ENCODE results near the gene IZUMO1. TPM values are rescaled to one million over a fixed set of nuclear protein-coding genes. Genes with fewer than 3 reads are reported as not detected.

Gene IZUMO1
- total RNA-seq, 1 donor from 2014 or later = 0.19 TPM

- no peak overlapping the region for H3K9ac ChIP-seq
- no peaks in the 10 kb centered on the region for H3K27me3 ChIP-seq
- DNase-seq (ENCODE audit: low spot score) = no peak
- H2AFZ ChIP-seq (replicated peaks) = no peak overlapping the region
- Mint-ChIP-seq H3K4me1 (peaks cover 13% of the 10 kb centered on the region), H3K36me3 (peaks cover 8% of the 10 kb centered on the region), H3K9me3 (peaks cover 3% of the 10 kb centered on the region), H3K27me3 (ENCODE audit: insufficient read depth, low read depth) (peaks cover 8% of the 10 kb centered on the region), H3K27ac (no peak overlapping the region), H3K4me3 (no peak overlapping the region)
- no peaks in the 10 kb centered on the region for H4K20me1 ChIP-seq (ENCODE audit: low read depth)
- no peak overlapping the region for H3K27ac ChIP-seq
- H3K9me3 ChIP-seq (ENCODE audit: low read depth) = no peaks in the 10 kb centered on the region
- H3K4me3 ChIP-seq = no peak overlapping the region
- H3K79me2 ChIP-seq (ENCODE audit: low read depth) = no peaks in the 10 kb centered on the region
- no peaks in the 10 kb centered on the region for H3K4me1 ChIP-seq
- H3K36me3 ChIP-seq = no peaks in the 10 kb centered on the region
- no peaks in the 10 kb centered on the region for H3F3A ChIP-seq (ENCODE audit: low read depth)
- H3K4me2 ChIP-seq = no peak overlapping the region
- TF ChIP-seq, protein P1, sequence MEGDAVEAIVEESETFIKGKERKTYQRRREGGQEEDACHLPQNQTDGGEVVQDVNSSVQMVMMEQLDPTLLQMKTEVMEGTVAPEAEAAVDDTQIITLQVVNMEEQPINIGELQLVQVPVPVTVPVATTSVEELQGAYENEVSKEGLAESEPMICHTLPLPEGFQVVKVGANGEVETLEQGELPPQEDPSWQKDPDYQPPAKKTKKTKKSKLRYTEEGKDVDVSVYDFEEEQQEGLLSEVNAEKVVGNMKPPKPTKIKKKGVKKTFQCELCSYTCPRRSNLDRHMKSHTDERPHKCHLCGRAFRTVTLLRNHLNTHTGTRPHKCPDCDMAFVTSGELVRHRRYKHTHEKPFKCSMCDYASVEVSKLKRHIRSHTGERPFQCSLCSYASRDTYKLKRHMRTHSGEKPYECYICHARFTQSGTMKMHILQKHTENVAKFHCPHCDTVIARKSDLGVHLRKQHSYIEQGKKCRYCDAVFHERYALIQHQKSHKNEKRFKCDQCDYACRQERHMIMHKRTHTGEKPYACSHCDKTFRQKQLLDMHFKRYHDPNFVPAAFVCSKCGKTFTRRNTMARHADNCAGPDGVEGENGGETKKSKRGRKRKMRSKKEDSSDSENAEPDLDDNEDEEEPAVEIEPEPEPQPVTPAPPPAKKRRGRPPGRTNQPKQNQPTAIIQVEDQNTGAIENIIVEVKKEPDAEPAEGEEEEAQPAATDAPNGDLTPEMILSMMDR (IDR thresholded peaks at IDR 0.05) = no peak
- no peak for TF ChIP-seq EZH2phosphoT487 (IDR thresholded peaks at IDR 0.05)
- TF ChIP-seq EZH2 (IDR thresholded peaks at IDR 0.05) = no peak
Observed at GRCh38 chr19:48726556-48726955, 20.2 kb downstream of the IZUMO1 start.

DNA sequence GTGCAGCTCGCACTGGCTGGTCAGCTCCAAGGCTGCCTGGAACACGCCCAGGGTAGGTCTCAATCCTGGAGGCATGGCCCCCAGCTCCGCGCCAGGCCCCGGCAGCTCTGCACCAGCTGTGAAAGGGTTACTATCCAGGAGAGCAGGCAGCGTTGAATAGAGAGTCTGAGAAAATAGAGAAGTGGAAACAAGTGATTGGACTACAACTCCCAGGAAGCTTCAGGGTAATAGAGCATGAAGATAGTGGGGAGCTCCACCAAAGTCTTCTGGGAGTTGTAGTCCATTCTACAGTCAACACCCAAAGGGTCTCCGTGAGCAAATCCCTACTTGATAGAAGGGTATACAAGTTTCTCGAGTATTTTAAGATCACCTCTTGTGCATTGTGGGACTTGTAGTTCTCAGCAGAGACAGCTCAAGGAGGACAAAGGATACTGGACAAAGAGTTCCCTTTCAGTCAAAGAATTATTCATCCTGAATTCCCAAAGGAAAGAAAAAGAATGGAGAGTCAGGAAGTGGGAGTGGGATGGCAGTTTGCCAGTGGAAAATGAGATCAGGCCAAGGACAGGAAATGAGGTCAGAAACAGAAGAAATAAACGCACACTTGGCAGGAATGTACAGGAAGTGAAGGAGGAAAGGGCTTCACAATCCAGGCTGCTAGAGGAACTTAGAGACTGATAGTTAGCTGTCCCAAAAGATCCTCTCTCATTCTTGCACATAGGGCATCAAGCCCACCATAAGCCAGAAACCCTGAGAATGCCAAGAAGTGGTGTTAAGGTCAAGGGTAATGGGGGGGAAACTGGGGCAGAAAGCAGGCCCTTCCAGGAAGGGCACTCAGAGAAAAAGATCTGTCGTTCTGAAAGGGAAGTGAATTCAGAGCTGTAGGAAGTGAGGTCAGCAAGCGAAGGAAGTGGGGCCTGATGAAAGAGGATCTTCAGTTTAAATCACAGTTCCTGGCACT lies 21.6 kb downstream of the IZUMO1 start:
- Histone ChIP-seq H3K79me2 (ENCODE audit: low read depth) (no peaks in the 10 kb centered on the region), H3K9ac (no peak overlapping the region), H3K27ac (no peak overlapping the region), H3K9me3 (ENCODE audit: low read depth) (no peaks in the 10 kb centered on the region), H3K27me3 (no peaks in the 10 kb centered on the region), H3K4me3 (no peak overlapping the region), H3K4me2 (no peak overlapping the region), H3K36me3 (no peaks in the 10 kb centered on the region), H3K4me1 (no peaks in the 10 kb centered on the region), H4K20me1 (ENCODE audit: low read depth) (no peaks in the 10 kb centered on the region), H3F3A (ENCODE audit: low read depth) (peaks cover under 1% of the 10 kb centered on the region), H2AFZ (replicated peaks) (peak overlapping the region; percentile 28)
- Mint-ChIP-seq H3K27me3 (ENCODE audit: insufficient read depth, low read depth) (peaks cover 11% of the 10 kb centered on the region), H3K27ac (peak overlapping the region; percentile 85), H3K4me3 (peak overlapping the region; percentile 16), H3K36me3 (peaks cover 4% of the 10 kb centered on the region), H3K4me1 (peaks cover 25% of the 10 kb centered on the region), H3K9me3 (no peaks in the 10 kb centered on the region)
- no peak for TF ChIP-seq EZH2phosphoT487 (IDR thresholded peaks at IDR 0.05)
- no peak for TF ChIP-seq EZH2 (IDR thresholded peaks at IDR 0.05)
- TF ChIP-seq, protein P1 (IDR thresholded peaks at IDR 0.05) = no peak
- DNase-seq (ENCODE audit: low spot score) = peak; percentile 79

GRCh38 chr19:48722196-48722708 lies 24.5 kb downstream of the IZUMO1 start:
- no peak overlapping the region for H3K4me2 ChIP-seq
- H3K9me3 ChIP-seq (ENCODE audit: low read depth) = no peaks in the 10 kb centered on the region
- Mint-ChIP-seq H3K4me1 (peaks cover 44% of the 10 kb centered on the region), H3K9me3 (no peaks in the 10 kb centered on the region), H3K27ac (no peak overlapping the region), H3K4me3 (peak overlapping the region; percentile 65), H3K27me3 (ENCODE audit: insufficient read depth, low read depth) (peaks cover 14% of the 10 kb centered on the region), H3K36me3 (peaks cover 4% of the 10 kb centered on the region)
- DNase-seq (ENCODE audit: low spot score) = no peak
- TF ChIP-seq, protein P1 (IDR thresholded peaks at IDR 0.05) = no peak
- no peak for TF ChIP-seq EZH2 (IDR thresholded peaks at IDR 0.05)
- TF ChIP-seq EZH2phosphoT487 (IDR thresholded peaks at IDR 0.05) = no peak
- no peaks in the 10 kb centered on the region for H3K79me2 ChIP-seq (ENCODE audit: low read depth)
- H3K4me1 ChIP-seq = peaks cover 5% of the 10 kb centered on the region
- H3K36me3 ChIP-seq = no peaks in the 10 kb centered on the region
- H3K9ac ChIP-seq = no peak overlapping the region
- no peak overlapping the region for H3K27ac ChIP-seq
- no peaks in the 10 kb centered on the region for H4K20me1 ChIP-seq (ENCODE audit: low read depth)
- H3K27me3 ChIP-seq = no peaks in the 10 kb centered on the region
- H3K4me3 ChIP-seq = no peak overlapping the region
- H3F3A ChIP-seq (ENCODE audit: low read depth) = peaks cover 3% of the 10 kb centered on the region
- H2AFZ ChIP-seq (replicated peaks) = no peak overlapping the region

Data from neural progenitor cell (in vitro differentiated cells).